Mesodermal cell (in vitro differentiated cells): ENCODE measurements around the gene OPN1MW.
"Not testable (repeated sequence)": the region's sequence is repeated elsewhere in the genome, so short reads cannot be mapped to it uniquely, and the experiment has no call there.

Experiments
- H3K27ac ChIP-seq: 2 replicates; pipeline ENCODE4 v1.7.0; 2013; ENCODE audit warnings: mild to moderate bottlenecking, low read depth, low read length, moderate library complexity; ENCODE audit not compliant: severe bottlenecking
- H3K36me3 ChIP-seq: 2 replicates; pipeline ENCODE4 v1.7.1; 2013; ENCODE audit warnings: mild to moderate bottlenecking, low read length, moderate library complexity; ENCODE audit not compliant: control insufficient read depth, insufficient read depth
- H3K4me1 ChIP-seq: one replicate; pipeline ENCODE4 v1.7.1; 2013; ENCODE audit warnings: mild to moderate bottlenecking, low read length; ENCODE audit not compliant: insufficient read depth, control insufficient read depth, poor library complexity, severe bottlenecking
- H3K4me3 ChIP-seq: 2 replicates; pipeline ENCODE4 v1.7.0; 2013; ENCODE audit warnings: low read length, control low read depth, mild to moderate bottlenecking; ENCODE audit not compliant: insufficient read depth, poor library complexity, severe bottlenecking; ENCODE audit errors: extremely low read depth
- H3K9me3 ChIP-seq: 2 replicates; pipeline ENCODE4 v1.7.1; 2013; ENCODE audit warnings: mild to moderate bottlenecking, low read length, moderate library complexity; ENCODE audit not compliant: control insufficient read depth
- WGBS, 2 experiments: methylation state at CpG; one replicate each; pipeline ENCODE4 v1.1.5; 2013; ENCODE audit warnings: missing lambda C conversion rate in 2 of 2; ENCODE audit not compliant: insufficient coverage in 2 of 2; 5-methylcytosine and 5-hydroxymethylcytosine counted together

Gene OPN1MW

DNA sequence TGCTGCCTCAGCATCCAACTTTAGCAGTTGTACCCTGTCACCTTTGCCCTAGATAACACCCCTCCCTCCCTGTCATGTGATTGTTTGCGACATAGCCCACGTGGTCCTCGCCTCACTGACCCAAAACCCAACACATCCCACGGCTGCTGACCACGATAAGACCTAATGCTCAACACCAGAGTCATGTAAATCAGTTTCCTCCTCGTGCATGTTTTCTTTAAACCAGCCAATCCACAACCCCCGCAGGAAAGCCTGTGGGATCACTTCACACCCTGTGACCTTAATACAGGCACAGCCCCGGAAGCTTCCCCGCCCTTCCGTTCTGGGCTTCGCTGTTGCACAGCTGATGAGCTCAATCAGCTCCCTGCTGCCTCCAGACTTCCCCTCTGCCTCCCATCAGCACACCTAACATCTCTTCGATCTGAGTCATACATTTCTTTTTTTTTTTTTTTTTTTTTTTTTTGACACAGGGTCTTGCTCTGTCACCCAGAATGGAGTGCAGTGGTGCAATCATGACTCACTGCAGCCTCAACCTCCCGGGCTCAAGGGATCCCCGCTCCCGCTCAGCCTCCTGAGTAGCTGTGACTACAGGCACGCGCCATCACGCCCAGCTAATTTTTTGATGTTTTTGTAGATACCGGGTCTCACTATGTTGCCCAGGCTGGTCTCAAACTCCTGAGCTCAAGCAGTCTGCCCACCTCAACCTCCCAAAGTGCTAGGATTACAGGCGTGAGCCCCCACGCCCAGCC is 27.4 kb downstream of the OPN1MW start:
- H3K27ac ChIP-seq, H3K9me3 ChIP-seq, H3K4me3 ChIP-seq, H3K36me3 ChIP-seq, H3K4me1 ChIP-seq: not testable (repeated sequence)
- WGBS, 2 experiments = no CpG with 5 or more reads among the region's 21 CpGs

DNA sequence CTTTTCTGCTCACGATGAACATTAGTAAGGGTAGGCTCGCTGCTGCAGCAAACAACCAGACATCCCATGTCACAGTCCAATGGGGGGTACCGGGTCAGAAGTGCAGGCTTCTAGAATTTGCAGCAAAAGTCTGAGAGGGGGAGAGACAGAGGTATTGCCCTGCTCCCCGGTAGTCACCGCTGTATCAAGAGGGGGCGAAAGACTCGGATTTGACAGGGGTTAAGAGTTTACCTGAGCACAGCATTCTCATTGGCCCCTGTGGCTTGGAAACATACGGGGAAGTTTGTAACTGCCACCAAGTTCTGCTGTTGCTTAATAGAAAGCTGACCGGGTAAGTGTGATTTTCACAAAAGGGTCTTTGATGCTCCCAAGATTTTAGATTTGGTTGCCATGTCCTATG is 28.7 kb downstream of the OPN1MW start:
- WGBS, 2 experiments = no CpG with 5 or more reads among the region's 9 CpGs

DNA sequence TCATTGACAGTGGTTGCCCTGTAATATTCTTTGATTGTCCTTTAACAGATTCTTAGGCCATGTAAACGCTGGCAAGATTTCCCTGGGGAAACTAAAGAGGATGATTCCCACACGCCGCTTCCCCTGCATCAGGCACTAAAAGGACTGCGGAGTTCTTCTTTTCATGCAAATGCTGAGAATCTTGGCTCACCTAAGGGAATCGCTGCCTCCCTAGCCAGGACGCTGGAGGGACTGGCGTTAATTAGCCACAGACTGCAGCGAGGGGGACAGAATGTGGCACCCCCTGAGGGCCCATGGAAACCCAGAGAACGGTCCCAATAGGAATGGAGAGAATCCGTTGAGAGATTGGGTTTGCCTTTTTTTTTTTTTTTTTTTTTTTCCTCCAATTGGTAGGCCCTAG is 29.1 kb downstream of the OPN1MW start:
- H3K36me3 ChIP-seq, H3K4me1 ChIP-seq, H3K27ac ChIP-seq, H3K4me3 ChIP-seq, H3K9me3 ChIP-seq: not testable (repeated sequence)
- WGBS, 2 experiments = no CpG with 5 or more reads among the region's 10 CpGs

More for the DNA sequence above, 28.7 kb downstream of the OPN1MW start:
- H3K9me3 ChIP-seq, H3K4me3 ChIP-seq, H3K36me3 ChIP-seq, H3K27ac ChIP-seq, H3K4me1 ChIP-seq: not testable (repeated sequence)

DNA sequence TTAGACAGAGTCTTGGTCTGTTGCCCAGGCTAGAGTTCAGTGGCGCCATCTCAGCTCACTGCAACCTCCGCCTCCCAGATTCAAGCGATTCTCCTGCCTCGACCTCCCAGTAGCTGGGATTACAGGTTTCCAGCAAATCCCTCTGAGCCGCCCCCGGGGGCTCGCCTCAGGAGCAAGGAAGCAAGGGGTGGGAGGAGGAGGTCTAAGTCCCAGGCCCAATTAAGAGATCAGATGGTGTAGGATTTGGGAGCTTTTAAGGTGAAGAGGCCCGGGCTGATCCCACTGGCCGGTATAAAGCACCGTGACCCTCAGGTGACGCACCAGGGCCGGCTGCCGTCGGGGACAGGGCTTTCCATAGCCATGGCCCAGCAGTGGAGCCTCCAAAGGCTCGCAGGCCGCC is 37.1 kb downstream of the OPN1MW start, which contains the start of gene OPN1MW2:
OPN1MW2 (plus strand) TSS at position 301 of the 400 bp plus-strand sequence; CDS start at position 361, 60 bp downstream.
- not testable (repeated sequence) for H3K4me1 ChIP-seq, H3K27ac ChIP-seq, H3K9me3 ChIP-seq, H3K36me3 ChIP-seq, H3K4me3 ChIP-seq
- WGBS, 2 experiments = no CpG with 5 or more reads among the region's 16 CpGs

DNA sequence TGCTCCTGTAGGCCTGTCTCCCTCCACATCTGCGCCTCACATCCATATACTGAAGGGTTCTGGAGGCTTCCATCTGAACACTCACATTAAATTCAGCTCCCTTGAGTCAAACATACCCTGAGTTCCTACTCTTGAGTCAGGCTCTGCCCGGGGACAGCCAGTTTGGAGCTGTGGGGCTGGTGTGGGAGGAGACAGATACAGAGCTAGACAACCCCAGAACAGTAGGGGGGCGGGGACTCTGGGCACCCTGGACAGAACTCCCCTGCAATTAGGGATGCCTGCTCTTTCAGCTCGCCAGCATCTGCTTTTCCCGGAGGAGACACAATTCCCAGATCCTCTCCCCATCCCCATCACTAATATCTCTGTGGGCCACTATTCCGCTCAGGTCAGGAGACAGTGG is 42.9 kb downstream of the OPN1MW start:
- H3K36me3 ChIP-seq, H3K27ac ChIP-seq, H3K9me3 ChIP-seq, H3K4me3 ChIP-seq, H3K4me1 ChIP-seq: not testable (repeated sequence)
- no CpG with 5 or more reads among the region's 6 CpGs for WGBS, 2 experiments

DNA sequence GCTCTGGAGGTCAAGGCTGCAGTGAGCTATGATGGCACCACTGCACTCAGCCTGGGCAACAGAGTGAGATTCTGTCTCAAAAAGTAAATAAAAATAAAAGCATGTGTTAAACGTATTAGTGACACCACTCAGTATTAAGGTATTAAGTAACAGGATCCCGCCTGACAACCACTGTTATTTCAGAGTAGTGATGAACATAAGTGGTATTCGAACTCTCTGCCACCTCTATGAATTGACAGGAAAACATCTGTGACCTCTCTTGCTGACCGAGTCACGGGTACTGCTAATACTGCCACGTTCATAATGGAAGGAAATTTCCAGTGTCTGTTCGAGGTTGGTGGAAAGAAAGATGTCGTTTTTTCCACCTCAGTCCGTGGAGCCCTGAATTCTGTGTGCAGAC is 44.3 kb downstream of the OPN1MW start:
- H3K4me1 ChIP-seq, H3K9me3 ChIP-seq, H3K36me3 ChIP-seq, H3K27ac ChIP-seq, H3K4me3 ChIP-seq: not testable (repeated sequence)
- WGBS, 2 experiments = no CpG with 5 or more reads among the region's 9 CpGs

DNA sequence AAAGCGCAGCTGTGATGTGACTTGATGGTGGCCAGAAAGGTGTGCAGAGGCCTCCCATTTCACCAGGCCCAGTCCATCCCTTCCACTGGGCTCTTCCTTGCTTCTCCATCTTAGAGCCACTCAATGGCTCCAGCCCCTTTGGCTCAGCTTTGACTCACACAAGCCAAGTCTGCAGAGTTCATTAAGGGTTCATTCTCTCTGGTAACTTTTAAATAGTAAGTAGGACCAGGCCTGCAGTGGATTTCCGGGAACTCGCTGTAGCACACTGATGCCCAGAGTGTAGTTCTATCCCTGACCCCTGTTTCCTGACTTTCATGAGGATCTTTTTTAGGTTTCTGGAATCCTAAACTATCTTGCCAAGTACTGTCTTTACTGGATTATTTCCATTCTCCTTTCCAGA is 49.0 kb downstream of the OPN1MW start:
- not testable (repeated sequence) for H3K4me3 ChIP-seq, H3K9me3 ChIP-seq, H3K4me1 ChIP-seq, H3K36me3 ChIP-seq, H3K27ac ChIP-seq
- WGBS, 2 experiments = no CpG with 5 or more reads among the region's 3 CpGs

DNA sequence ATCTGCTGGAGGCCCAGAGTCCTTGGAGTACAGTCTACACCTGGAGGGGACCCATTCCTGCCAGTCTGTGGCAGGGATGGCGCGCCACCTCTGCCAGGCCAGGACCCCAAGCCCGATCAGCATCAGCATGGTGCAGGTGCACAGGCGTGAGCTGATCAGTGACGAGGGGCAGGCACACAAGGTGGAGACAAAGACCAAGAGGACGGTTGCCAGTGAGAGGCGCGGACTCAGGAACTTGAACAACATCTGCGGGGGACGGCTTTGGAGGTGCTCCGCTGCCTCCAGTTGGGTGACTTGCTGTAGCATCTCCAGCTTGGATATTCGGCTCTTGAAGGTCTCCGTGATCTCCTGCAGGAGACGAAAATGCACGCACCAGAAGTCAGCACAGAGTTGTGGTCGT is 51.2 kb downstream of the OPN1MW start:
- H3K27ac ChIP-seq, H3K4me1 ChIP-seq, H3K36me3 ChIP-seq, H3K4me3 ChIP-seq, H3K9me3 ChIP-seq: not testable (repeated sequence)
- WGBS, 2 experiments = no CpG with 5 or more reads among the region's 16 CpGs

DNA sequence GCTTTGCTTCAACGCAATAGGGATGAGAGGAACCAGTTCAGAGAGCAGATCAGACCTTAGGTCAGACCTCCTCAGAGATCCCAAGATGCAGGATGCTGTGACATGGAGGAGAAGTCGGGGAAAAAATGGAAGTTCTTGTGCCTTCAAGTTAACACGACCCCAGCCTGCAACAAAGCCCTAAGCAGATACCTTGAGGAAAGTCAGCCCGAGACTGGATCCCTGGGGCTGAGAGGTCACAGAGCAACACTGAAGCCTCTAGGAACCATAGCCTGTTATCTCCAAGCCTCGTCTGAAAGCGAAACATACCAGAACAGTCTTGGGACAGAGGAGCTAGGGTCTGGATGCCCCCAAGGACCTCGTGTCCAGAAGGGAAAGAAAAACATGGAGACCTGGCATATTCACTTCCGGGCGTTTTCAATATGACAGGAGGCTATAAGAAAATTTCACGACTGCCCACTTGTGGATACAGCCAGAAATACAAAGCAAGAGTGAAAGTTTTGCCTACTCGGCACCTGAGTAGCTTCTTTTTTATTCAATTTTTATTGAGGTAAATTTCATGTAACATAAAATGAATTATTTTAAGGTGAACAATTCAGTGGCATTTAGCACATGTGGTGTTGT is 56.7 kb downstream of the OPN1MW start:
- not testable (repeated sequence) for H3K9me3 ChIP-seq, H3K4me3 ChIP-seq, H3K36me3 ChIP-seq, H3K4me1 ChIP-seq, H3K27ac ChIP-seq
- 100% methylated on average over 1 of the region's 11 CpGs; no CpG with 5 or more reads in 1 of the 2 experiments for WGBS, 2 experiments

DNA sequence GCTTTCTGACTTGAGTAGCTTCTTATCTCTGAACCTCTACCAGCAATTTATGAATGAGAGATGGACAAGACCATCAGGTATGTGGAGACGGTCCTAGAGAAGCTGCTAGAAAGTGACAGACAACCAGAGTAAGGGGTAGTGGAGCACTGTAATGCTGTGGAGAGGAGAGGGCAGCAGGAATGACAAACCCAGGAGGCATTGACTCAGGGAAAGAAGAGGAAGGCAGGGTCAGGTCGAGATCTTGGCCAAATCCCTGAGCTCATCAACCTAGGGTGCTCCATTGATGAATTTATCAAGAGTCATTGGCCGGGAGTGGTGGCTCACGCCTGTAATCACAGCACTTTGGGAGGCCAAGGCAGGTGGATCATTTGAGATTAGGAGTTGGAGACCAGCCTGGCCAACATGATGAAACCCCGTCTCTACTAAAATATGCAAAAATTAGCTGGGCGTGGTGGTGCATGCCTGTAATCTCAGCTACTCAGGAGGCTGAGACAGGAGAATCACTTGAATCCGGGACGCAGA is 57.6 kb downstream of the OPN1MW start:
- not testable (repeated sequence) for H3K36me3 ChIP-seq, H3K4me1 ChIP-seq, H3K4me3 ChIP-seq, H3K9me3 ChIP-seq, H3K27ac ChIP-seq
- 43 to 92% methylated on average over 1 to 4 of the region's 8 CpGs for WGBS, 2 experiments
